AG04450 (cell line): ENCODE results near the gene PTK6. TPM values are rescaled to one million over a fixed set of nuclear protein-coding genes. Genes with fewer than 3 reads are reported as not detected.

ENCODE experiments used
- CTCF ChIA-PET: fragments of 300-600, 350-600 bp; formaldehyde crosslinking; extraction: SDS; loops from one replicate; lab custom pipeline; 2022; ENCODE audit warnings: antibody characterized with exemption, inconsistent platforms; lab: Charles Lee
- POLR2A ChIA-PET: fragments of 350-600 bp; formaldehyde crosslinking; extraction: SDS; loops from one replicate; lab custom pipeline; 2021; ENCODE audit warnings: antibody characterized with exemption, inconsistent platforms; lab: Yijun Ruan, JAX
- DNase-seq: peaks from one replicate; pipeline ENCODE4 v3.0.0-alpha.2; 2011; ENCODE audit warnings: low read depth, low spot score
- H3K27ac ChIP-seq: one replicate; pipeline ENCODE4 v1.5.1; 2012; ENCODE audit warnings: low read depth, low read length, control low read depth
- H3K27me3 ChIP-seq: one replicate; pipeline ENCODE4 v1.6.0; 2012; ENCODE audit warnings: low read length; ENCODE audit not compliant: control insufficient read depth, insufficient read depth
- H3K4me3 ChIP-seq: 2 replicates; pipeline ENCODE4 v1.5.1; 2011; ENCODE audit warnings: mild to moderate bottlenecking, low read depth, low read length, control low read depth
- H3K9me3 ChIP-seq: 2 replicates; pipeline ENCODE4 v1.5.1; 2012; ENCODE audit warnings: low read length; ENCODE audit not compliant: control insufficient read depth, insufficient read depth
- CTCF ChIP-seq: IDR thresholded peaks from 2 replicates; pipeline ENCODE4 v1.5.1; 2011; ENCODE audit warnings: low read depth, low read length, control low read depth, inconsistent platforms
- polyA plus RNA-seq: library from polyadenylated mRNA; depleted of rRNA; stranded (reverse); fragments of >200 nt; gene quantifications from 2 replicates; pipeline ENCODE4 v1.2.3, GENCODE V29; 2011

Gene PTK6
- polyA plus RNA-seq, 1 experiment: 0.02 TPM

- no peak overlapping the region for H3K4me3 ChIP-seq
- H3K9me3 ChIP-seq: peaks cover 21% of the 10 kb centered on the region
- TF ChIP-seq CTCF: no peak
- H3K27me3 ChIP-seq: peaks cover 33% of the 10 kb centered on the region
- no peak overlapping the region for H3K27ac ChIP-seq
- CTCF ChIA-PET: interaction anchor here (2.0 kb wide), 1 partner anchor 12 kb away, joined by 11 read pairs; no protein-coding TSS in a partner anchor
- POLR2A ChIA-PET: no interaction called here
- no peak for DNase-seq
Measured at GRCh38 chr20:63508072-63508768, 29.0 kb downstream of the PTK6 start.

GRCh38 chr20:63507083-63507743 lies 30.0 kb downstream of the PTK6 start:
- no peak overlapping the region for H3K27ac ChIP-seq
- H3K9me3 ChIP-seq: peaks cover 21% of the 10 kb centered on the region
- no peak for TF ChIP-seq CTCF
- ChIA-PET POLR2A (interaction anchor here (0.6 kb wide), 1 partner anchor 328 kb away, joined by 5 read pairs; no protein-coding TSS in a partner anchor), CTCF (interaction anchor here (2.0 kb wide), 1 partner anchor 11 kb away, joined by 11 read pairs; no protein-coding TSS in a partner anchor)
- no peak overlapping the region for H3K4me3 ChIP-seq
- H3K27me3 ChIP-seq: peaks cover 35% of the 10 kb centered on the region
- no peak for DNase-seq

- no peak overlapping the region for H3K4me3 ChIP-seq
- peaks cover 39% of the 10 kb centered on the region for H3K27me3 ChIP-seq
- no peak for DNase-seq
- no peak for TF ChIP-seq CTCF
- CTCF ChIA-PET: no interaction called here
- POLR2A ChIA-PET: no interaction called here
- no peak overlapping the region for H3K27ac ChIP-seq
- peaks cover 21% of the 10 kb centered on the region for H3K9me3 ChIP-seq
Measured at GRCh38 chr20:63505723-63506122, 31.5 kb downstream of the PTK6 start.

GRCh38 chr20:63505281-63505680 lies 31.9 kb downstream of the PTK6 start:
- Histone ChIP-seq H3K27me3 (peaks cover 40% of the 10 kb centered on the region), H3K27ac (no peak overlapping the region), H3K9me3 (peaks cover 21% of the 10 kb centered on the region), H3K4me3 (no peak overlapping the region)
- POLR2A ChIA-PET: no interaction called here
- CTCF ChIA-PET: no interaction called here
- TF ChIP-seq CTCF: no peak
- DNase-seq: no peak

GRCh38 chr20:63504642-63505041 lies 32.5 kb downstream of the PTK6 start:
- no peak overlapping the region for H3K4me3 ChIP-seq
- H3K27ac ChIP-seq: no peak overlapping the region
- ChIA-PET CTCF (no interaction called here), POLR2A (no interaction called here)
- TF ChIP-seq CTCF: no peak
- DNase-seq: no peak
- peaks cover 47% of the 10 kb centered on the region for H3K27me3 ChIP-seq
- peaks cover 21% of the 10 kb centered on the region for H3K9me3 ChIP-seq
